Kidney (tissue), 14 donors: ENCODE measurements around the gene TRERF1. TPM values are rescaled to one million over a fixed set of nuclear protein-coding genes. Genes with fewer than 3 reads are reported as not detected.
A peak's percentile ranks its signal among the peaks of the same experiment; 100 is the strongest.

Source experiments
- DNase-seq, 5 donors: peaks; one replicate each; pipeline ENCODE4 v3.0.0-alpha.2; 2013 to 2020
- FAIRE-seq: peaks from 2 replicates; lab custom pipeline; 2012; peaks lifted over from hg19 to GRCh38; lab: Jason Lieb, UNC
- H3K27ac ChIP-seq, 2 donors: one replicate each; pipeline ENCODE4 v1.7.0; 2013; ENCODE audit warnings: low read depth in 2 of 2, low read length in 2 of 2, inconsistent platforms in 1 of 2
- H3K27me3 ChIP-seq: one replicate; pipeline ENCODE4 v1.7.1; 2013; ENCODE audit warnings: low read length, inconsistent platforms; ENCODE audit not compliant: control insufficient read depth, insufficient read depth
- H3K36me3 ChIP-seq, 3 donors: one replicate each; pipeline versions ENCODE4 v1.7.0 to v1.7.1; 2013; ENCODE audit warnings: low read length in 3 of 3, control low read depth in 1 of 3, inconsistent platforms in 1 of 3; ENCODE audit not compliant: insufficient read depth in 3 of 3, control insufficient read depth in 2 of 3
- H3K4me1 ChIP-seq, 3 donors: one replicate each; pipeline versions ENCODE4 v1.7.0 to v1.7.1; 2013; ENCODE audit warnings: low read length in 3 of 3, inconsistent platforms in 1 of 3, low read depth in 1 of 3; ENCODE audit not compliant: control insufficient read depth in 2 of 3, insufficient read depth in 2 of 3
- H3K4me3 ChIP-seq, 3 donors: one replicate each; pipeline versions ENCODE4 v1.7.0 to v1.8.1; 2013; ENCODE audit warnings: low read length in 3 of 3, control low read depth in 1 of 3, inconsistent platforms in 1 of 3
- H3K9ac ChIP-seq, 3 donors: one replicate each; pipeline versions ENCODE4 v1.7.0 to v1.7.1; 2013; ENCODE audit warnings: low read length in 3 of 3, control low read depth in 1 of 3, inconsistent platforms in 1 of 3
- H3K9me3 ChIP-seq, 3 donors: one replicate each; pipeline versions ENCODE4 v1.7.0 to v1.7.1; 2013; ENCODE audit warnings: low read length in 3 of 3, control low read depth in 1 of 3, inconsistent platforms in 1 of 3; ENCODE audit not compliant: control insufficient read depth in 2 of 3, insufficient read depth in 1 of 3
- CTCF ChIP-seq: IDR thresholded peaks from 3 replicates; pipeline ENCODE4 v1.5.1; 2012; ENCODE audit warnings: mild to moderate bottlenecking, moderate library complexity, borderline replicate concordance; ENCODE audit not compliant: insufficient read depth; ENCODE audit errors: extremely low read depth
- intact Hi-C: fragments of 100-400 bp; cut with DNase I; formaldehyde crosslinking; loops from one replicate; pipeline ENCODE4 v1.11.1; 2022
- polyA plus RNA-seq: library from polyadenylated mRNA; stranded (reverse); fragments of 350-450 nt; fragmentation: Illumina TruSeq; extraction: RNeasy Lipid Tissue Mini Kit (QIAGEN cat#74804); gene quantifications from one replicate; pipeline ENCODE4 v1.2.3, GENCODE V29; 2014; ENCODE audit warnings: low read depth, low replicate concordance; ENCODE audit not compliant: insufficient read depth
- total RNA-seq: library from RNA; stranded (reverse); fragmentation: NEBNext Ultra II Directional; extraction: Animal tissue kit (Norgen Biotek cat#: 25700); gene quantifications from one replicate; pipeline ENCODE4 v1.2.1, GENCODE V29; 2021
- donor health status: control.
- donor health status: control.
- donor health status: control.
- donor health status: control.
- donor health status: control.
- donor health status: DM: yes; HTN: yes; CAD: no.
- donor health status: Normal renal cell carcinoma (clear cell type).

The TRERF1 gene
- total and polyA plus RNA-seq, 2 donors from 2014 or later = 1.5 to 8.4 TPM

DNA sequence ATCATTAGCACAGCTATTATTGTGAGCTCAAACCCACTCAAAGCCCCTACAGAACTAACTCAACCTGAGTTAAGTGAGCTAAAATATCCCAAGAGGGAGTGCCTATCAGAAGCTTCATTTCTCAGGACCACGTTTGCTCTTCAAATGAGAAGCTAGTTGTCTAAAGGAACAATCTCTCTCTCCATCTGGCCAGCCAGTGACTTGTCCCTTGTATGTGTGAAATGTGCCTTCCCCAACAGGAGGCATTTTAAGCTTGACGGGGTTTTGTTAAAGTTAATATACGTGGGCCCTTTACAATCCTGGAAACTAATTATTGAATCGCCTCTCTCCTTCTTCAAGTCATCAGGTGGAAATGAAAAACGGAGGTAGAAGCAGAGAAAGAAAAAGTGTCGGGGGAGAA, 62.0 kb downstream of the TRERF1 start:
- intact Hi-C loops = no loop called here
- Histone ChIP-seq H3K27me3 (no peaks in the 10 kb centered on the region), H3K36me3 (no peaks in the 10 kb centered on the region), H3K9me3 (no peaks in the 10 kb centered on the region), H3K4me1 (peaks cover 0 to 8% (median 2%) of the 10 kb centered on the region in 3 donors), H3K27ac (peak overlapping the region in 1 of 2 donors; percentile 11), H3K4me3 (no peak overlapping the region), H3K9ac (no peak overlapping the region)
- DNase-seq (no peak), FAIRE-seq (no peak)
- TF ChIP-seq CTCF = no peak

DNA sequence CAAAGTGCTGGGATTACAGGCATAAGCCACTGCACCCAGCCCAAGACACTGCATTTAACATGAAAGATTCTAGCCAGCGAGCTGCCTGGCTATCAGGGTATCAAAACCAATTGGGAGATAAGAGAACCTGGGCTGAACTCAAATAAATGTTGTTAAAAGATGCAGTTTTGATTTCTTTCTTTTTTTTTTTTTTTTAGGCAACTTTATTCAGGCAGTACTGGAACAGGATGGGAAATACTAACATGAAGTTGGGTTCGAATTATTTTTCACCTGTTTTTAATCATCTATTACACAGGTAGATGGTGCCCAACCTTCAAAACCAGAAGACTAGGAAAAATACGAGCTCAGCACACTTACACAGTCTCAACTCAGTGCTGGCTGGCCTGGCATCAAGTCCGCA, 63.7 kb downstream of the TRERF1 start:
- Histone ChIP-seq H3K4me3 (no peak overlapping the region), H3K27ac (no peak overlapping the region), H3K36me3 (no peaks in the 10 kb centered on the region), H3K9ac (no peak overlapping the region), H3K4me1 (peaks cover 0 to 3% (median 0%) of the 10 kb centered on the region in 3 donors), H3K27me3 (no peaks in the 10 kb centered on the region), H3K9me3 (no peaks in the 10 kb centered on the region)
- no peak for TF ChIP-seq CTCF
- FAIRE-seq = no peak
- no peak for DNase-seq
- intact Hi-C loops = no loop called here

DNA sequence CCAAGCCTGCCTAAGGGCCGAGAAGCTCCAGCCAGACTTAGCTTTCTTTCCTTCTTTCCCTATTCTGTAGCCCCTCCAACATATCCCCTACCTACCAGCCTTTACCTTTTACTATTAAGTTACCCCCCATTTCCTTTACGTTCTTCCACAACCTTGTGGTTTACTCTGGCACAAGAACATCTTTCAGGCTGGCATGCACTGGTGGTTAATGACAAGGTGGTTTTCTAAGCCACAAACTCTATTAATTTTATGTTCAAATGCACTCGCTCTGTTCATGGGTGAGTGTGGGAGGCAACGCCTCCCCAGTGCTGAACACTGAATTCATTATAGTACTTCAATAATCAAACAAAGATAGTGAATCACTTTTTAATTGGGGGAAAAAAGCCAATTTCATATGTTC, 64.4 kb downstream of the TRERF1 start:
- no peak overlapping the region for H3K4me3 ChIP-seq
- no peak overlapping the region for H3K27ac ChIP-seq
- H3K9me3 ChIP-seq = no peaks in the 10 kb centered on the region
- no peak for TF ChIP-seq CTCF
- intact Hi-C loops = no loop called here
- no peak for FAIRE-seq
- H3K9ac ChIP-seq = no peak overlapping the region
- H3K27me3 ChIP-seq = no peaks in the 10 kb centered on the region
- no peaks in the 10 kb centered on the region for H3K4me1 ChIP-seq
- DNase-seq = no peak
- H3K36me3 ChIP-seq = no peaks in the 10 kb centered on the region

DNA sequence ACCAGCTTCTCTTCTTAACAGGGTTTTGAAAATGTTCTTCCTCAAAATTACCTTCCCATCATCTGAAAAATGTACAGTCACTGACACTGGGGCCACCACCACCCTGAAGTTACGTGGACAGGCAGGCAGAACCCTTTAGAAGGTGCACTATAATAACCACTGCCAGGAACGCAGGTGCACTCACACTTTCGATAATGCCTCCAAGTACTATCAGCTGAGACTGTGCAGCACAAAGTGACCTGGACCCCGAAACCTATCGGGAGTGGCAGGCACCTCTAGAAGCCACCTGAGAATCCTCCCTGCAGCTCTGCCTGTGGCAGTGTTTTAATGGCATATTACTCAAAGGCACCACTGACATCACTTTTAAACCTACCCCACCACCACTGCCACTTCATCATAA, 66.4 kb downstream of the TRERF1 start:
- Histone ChIP-seq H3K4me1 (peaks cover 0 to 3% (median 0%) of the 10 kb centered on the region in 3 donors), H3K36me3 (no peaks in the 10 kb centered on the region), H3K4me3 (no peak overlapping the region), H3K9ac (no peak overlapping the region), H3K27me3 (no peaks in the 10 kb centered on the region), H3K27ac (no peak overlapping the region), H3K9me3 (no peaks in the 10 kb centered on the region)
- intact Hi-C loops = no loop called here
- DNase-seq (no peak), FAIRE-seq (no peak)
- TF ChIP-seq CTCF = no peak
